GM12878 (cell line): ENCODE data around the gene CEP78. TPM values are rescaled to one million over a fixed set of nuclear protein-coding genes. Genes with fewer than 3 reads are reported as not detected.

Source experiments
- ATAC-seq: fragments of 200-7000 bp; cut with Tn5 transposase; 3 replicates; pipeline ENCODE4 v1.9.1; 2020; ENCODE audit warnings: mild to moderate bottlenecking, moderate library complexity
- BruUV-seq: library from RNA; stranded (reverse); fragments of 400-500 nt; replicated peaks from 2 replicates; lab custom pipeline; 2021; lab: Mats Ljungman, UMichigan
- CTCF ChIA-PET: fragments of 300-600 bp; sonication (Branson Sonifier 250); formaldehyde crosslinking; extraction: SDS; loops from one replicate; lab custom pipeline; 2021; ENCODE audit warnings: inconsistent platforms; lab: Yijun Ruan, JAX
- POLR2A ChIA-PET: fragments of 350-600 bp; formaldehyde crosslinking; extraction: SDS; loops from one replicate; lab custom pipeline; 2021; ENCODE audit warnings: inconsistent platforms; lab: Charles Lee
- RAD21 ChIA-PET: fragments of 300-600 bp; sonication (Branson Sonifier 250); formaldehyde crosslinking; loops from one replicate; lab custom pipeline; 2023; ENCODE audit warnings: antibody characterized with exemption; ENCODE audit not compliant: unreplicated experiment; lab: Charles Lee
- SMC1A ChIA-PET: fragments of 300-600 bp; sonication (Branson Sonifier 250); formaldehyde crosslinking; loops from one replicate; lab custom pipeline; 2023; ENCODE audit not compliant: unreplicated experiment, uncharacterized antibody; lab: Charles Lee
- DNase-seq: peaks from one replicate; pipeline ENCODE4 v3.0.0-alpha.2; 2011; ENCODE audit warnings: low read depth, low spot score
- FAIRE-seq: peaks from 3 replicates; lab custom pipeline; 2011; peaks lifted over from hg19 to GRCh38; lab: Jason Lieb, UNC
- H2AFZ ChIP-seq: 2 replicates; pipeline ENCODE4 v1.6.0; 2011; ENCODE audit warnings: low read depth, low read length, control low read depth; ENCODE audit not compliant: control insufficient read depth
- H3K27ac ChIP-seq: 2 replicates; pipeline ENCODE4 v1.5.1; 2011; ENCODE audit warnings: control low read depth; ENCODE audit not compliant: control insufficient read depth, insufficient read depth
- H3K27me3 ChIP-seq, 2 experiments: replicated peaks in 1 of 2; 2 replicates each; pipeline versions ENCODE4 v1.6.0 to v1.6.1; 2011; ENCODE audit warnings: low read length in 1 of 2; ENCODE audit not compliant: control insufficient read depth in 2 of 2, insufficient read depth in 2 of 2
- H3K36me3 ChIP-seq, 2 experiments: 2 replicates each; pipeline ENCODE4 v1.5.1; 2011; ENCODE audit warnings: low read length in 1 of 2; ENCODE audit not compliant: control insufficient read depth in 2 of 2, insufficient read depth in 2 of 2
- H3K4me1 ChIP-seq: 2 replicates; pipeline ENCODE4 v1.6.1; 2011; ENCODE audit warnings: mild to moderate bottlenecking, low read length, moderate library complexity, mixed read lengths; ENCODE audit not compliant: control insufficient read depth, insufficient read depth
- H3K4me2 ChIP-seq: 2 replicates; pipeline ENCODE4 v1.6.0; 2011; ENCODE audit warnings: control low read depth; ENCODE audit not compliant: control insufficient read depth, insufficient read depth
- H3K4me3 ChIP-seq: fragments of 200-600 bp; sonication (generic); 2 replicates; pipeline ENCODE4 v1.5.1; 2016
- H3K79me2 ChIP-seq: 2 replicates; pipeline ENCODE4 v1.6.0; 2011; ENCODE audit warnings: low read length; ENCODE audit not compliant: control insufficient read depth, insufficient read depth
- H3K9ac ChIP-seq: 2 replicates; pipeline ENCODE4 v1.8.0; 2011; ENCODE audit warnings: low read length, control low read depth, mixed read lengths; ENCODE audit not compliant: control insufficient read depth, insufficient read depth
- H3K9me3 ChIP-seq: replicated peaks from 3 replicates; pipeline ENCODE4 v1.5.1; 2011; ENCODE audit warnings: mild to moderate bottlenecking, low read length; ENCODE audit not compliant: control insufficient read depth, insufficient read depth
- H4K20me1 ChIP-seq: 2 replicates; pipeline ENCODE4 v1.6.0; 2011; ENCODE audit not compliant: control insufficient read depth, insufficient read depth
- BHLHE40 ChIP-seq, 2 experiments: fragments of 450-650 bp in 1 of 2; IDR thresholded peaks; 2 replicates each; pipeline ENCODE4 v1.6.1; 2011 to 2017; ENCODE audit warnings: low read depth in 2 of 2, borderline replicate concordance in 1 of 2, improper control_type of control experiment in 1 of 2, low read length in 1 of 2, mild to moderate bottlenecking in 1 of 2
- FOXK2 ChIP-seq: fragments of 450-650 bp; IDR thresholded peaks from 2 replicates; pipeline ENCODE4 v1.6.1; 2017; ENCODE audit warnings: mild to moderate bottlenecking, moderate library complexity
- HDAC2 ChIP-seq: fragments of 200-600 bp; sonication (generic); IDR thresholded peaks from 2 replicates; pipeline ENCODE4 v1.6.1; 2017
- JUNB ChIP-seq: IDR thresholded peaks from 2 replicates; pipeline ENCODE4 v1.6.1; 2016; ENCODE audit warnings: antibody characterized with exemption, mild to moderate bottlenecking
- NR2C2 ChIP-seq: IDR thresholded peaks from 2 replicates; pipeline ENCODE4 v1.6.1; 2011; ENCODE audit warnings: borderline replicate concordance, low read depth; ENCODE audit not compliant: control insufficient read depth, insufficient read length
- POLR2AphosphoS2 ChIP-seq: IDR thresholded peaks from 2 replicates; pipeline ENCODE4 v1.6.1; 2011; ENCODE audit warnings: low read depth, mild to moderate bottlenecking, low read length, improper control_type of control experiment, moderate library complexity
- POU2F2 ChIP-seq: IDR thresholded peaks from 3 replicates; pipeline ENCODE4 v1.6.1; 2011; ENCODE audit warnings: low read depth, mild to moderate bottlenecking, low read length, borderline replicate concordance
- SIN3A ChIP-seq: IDR thresholded peaks from 2 replicates; pipeline ENCODE4 v1.6.1; 2012; ENCODE audit warnings: low read depth, low read length, improper control_type of control experiment
- SMAD1 ChIP-seq: fragments of 450-650 bp; IDR thresholded peaks from 2 replicates; pipeline ENCODE4 v1.6.1; 2018; ENCODE audit warnings: mild to moderate bottlenecking, low read depth; ENCODE audit not compliant: partially characterized antibody
- SREBF1 ChIP-seq: IDR thresholded peaks from 2 replicates; pipeline ENCODE4 v1.6.1; 2012; ENCODE audit warnings: mild to moderate bottlenecking, low read length
- TCF12 ChIP-seq: IDR thresholded peaks from 2 replicates; pipeline ENCODE4 v1.6.1; 2011; ENCODE audit warnings: low read depth, mild to moderate bottlenecking, low read length
- TCF3 ChIP-seq: IDR thresholded peaks from 2 replicates; pipeline ENCODE4 v1.6.1; 2012; ENCODE audit warnings: low read depth, mild to moderate bottlenecking, low read length, borderline replicate concordance; ENCODE audit not compliant: insufficient read depth
- WGBS: methylation state at CpG from one replicate; pipeline ENCODE4 v1.1.6; 2016; ENCODE audit warnings: low lambda C conversion rate; ENCODE audit not compliant: insufficient replicate concordance, insufficient coverage; ENCODE audit errors: missing lambda C conversion rate; 5-methylcytosine and 5-hydroxymethylcytosine counted together
- in situ Hi-C: fragments of 300-500 bp; cut with MboI; formaldehyde crosslinking; loops from 9 replicates; pipeline ENCODE4 v1.14.3; 2018; ENCODE audit warnings: mixed read lengths
- intact Hi-C: fragments of 100-400 bp; cut with micrococcal nuclease; formaldehyde crosslinking; loops from one replicate; pipeline ENCODE4 v1.14.2; 2022; ENCODE audit not compliant: unreplicated experiment
- polyA plus RNA-seq, 11 experiments: library from polyadenylated mRNA; depleted of rRNA in 4 of 11; unstranded in 6 of 11; stranded (reverse) in 5 of 11; fragments of >200 nt; fragmentation: Nextera tagmentation in 4 of 11; fragmentation: Illumina TruSeq in 1 of 11; extraction: Ambion mirVana in 4 of 11; extraction: Trizol in 1 of 11; gene quantifications; 1 replicate in 1 of 11; 2 replicates in 10 of 11; pipeline versions ENCODE4 v1.2.1 to v1.2.3, GENCODE V29; 2011 to 2016; ENCODE audit warnings: inconsistent platforms in 2 of 11, missing spikeins in 2 of 11, low read depth in 1 of 11
- total RNA-seq, 4 experiments: library from RNA; depleted of rRNA in 3 of 4; stranded (reverse); fragments of >200 nt in 3 of 4; fragmentation: Illumina TruSeq in 1 of 4; extraction: Trizol in 1 of 4; gene quantifications; 2 replicates each; pipeline versions ENCODE4 v1.2.1 to v1.2.3, GENCODE V29; 2013 to 2021
- TF ChIP-seq, protein P1 (sequence below): fragments of 450-650 bp; formaldehyde crosslinking; IDR thresholded peaks from 2 replicates; pipeline ENCODE4 v1.4.0; 2022; ENCODE audit warnings: mild to moderate bottlenecking, moderate library complexity

The CEP78 gene
- total and polyA plus RNA-seq, 10 of the 15 experiments (the other 5 are each of a cell fraction or from before 2014, with no cell fraction given) = 4.1 to 44.9 (median 27.9) TPM

GRCh38 chr9:78297672-78297961, 61.7 kb downstream of the CEP78 start:
- DNase-seq = no peak
- peak overlapping the region; percentile 97 for H2AFZ ChIP-seq
- peaks cover 14% of the 10 kb centered on the region for H3K79me2 ChIP-seq
- no peaks in the 10 kb centered on the region; a peak in 1 of 4 replicates for H3K36me3 ChIP-seq
- H4K20me1 ChIP-seq = no peaks in the 10 kb centered on the region
- in situ Hi-C loops (no loop called here), intact Hi-C loops (loop anchor here (2.0 kb wide), 1 partner anchor 61 kb away; the partner anchor contains the start of gene CEP78)
- H3K27ac ChIP-seq = peak overlapping the region; percentile 69
- H3K27me3 ChIP-seq = no peaks in the 10 kb centered on the region
- H3K4me3 ChIP-seq = peak overlapping the region; percentile 83
- CTCF ChIA-PET = interaction anchor here (1.6 kb wide), 1 partner anchor 72 kb away, joined by 10 read pairs; no protein-coding TSS in a partner anchor
- POLR2A ChIA-PET = interaction anchor here (0.9 kb wide), 1 partner anchor 30 kb away, joined by 3 read pairs; no protein-coding TSS in a partner anchor
- peaks cover 7% of the 10 kb centered on the region for H3K4me1 ChIP-seq
- RAD21 ChIA-PET = interaction anchor here (2.4 kb wide), 1 partner anchor 40 kb away, joined by 5 read pairs; no protein-coding TSS in a partner anchor
- peak overlapping the region; percentile 81 for H3K9ac ChIP-seq
- 2% methylated on average over 10 of the region's 10 CpGs for WGBS
- SMC1A ChIA-PET = interaction anchor here (0.7 to 1.6 kb wide), 5 partner anchors 18 to 540 kb away, joined by 3 to 4 read pairs (median 4); no protein-coding TSS in a partner anchor
- no peak for ATAC-seq
- TF ChIP-seq SREBF1 (no peak), BHLHE40 (IDR thresholded peaks at IDR 0.05; ENCODE audit: borderline replicate concordance in 1 of 2, low read depth in 2 of 2, low read length in 1 of 2) (peak; percentile 20 to 64; a peak in 2 of 4 replicates), HDAC2 (no peak), TCF12 (0 out of 2 replicates have a peak, but pooled peaks have one; percentile 3), FOXK2 (no peak), JUNB (no peak), POU2F2 (peak; percentile 96), SMAD1 (no peak), NR2C2 (no peak), SIN3A (no peak), POLR2AphosphoS2 (no peak), TCF3 (no peak)
- TF ChIP-seq, protein P1, sequence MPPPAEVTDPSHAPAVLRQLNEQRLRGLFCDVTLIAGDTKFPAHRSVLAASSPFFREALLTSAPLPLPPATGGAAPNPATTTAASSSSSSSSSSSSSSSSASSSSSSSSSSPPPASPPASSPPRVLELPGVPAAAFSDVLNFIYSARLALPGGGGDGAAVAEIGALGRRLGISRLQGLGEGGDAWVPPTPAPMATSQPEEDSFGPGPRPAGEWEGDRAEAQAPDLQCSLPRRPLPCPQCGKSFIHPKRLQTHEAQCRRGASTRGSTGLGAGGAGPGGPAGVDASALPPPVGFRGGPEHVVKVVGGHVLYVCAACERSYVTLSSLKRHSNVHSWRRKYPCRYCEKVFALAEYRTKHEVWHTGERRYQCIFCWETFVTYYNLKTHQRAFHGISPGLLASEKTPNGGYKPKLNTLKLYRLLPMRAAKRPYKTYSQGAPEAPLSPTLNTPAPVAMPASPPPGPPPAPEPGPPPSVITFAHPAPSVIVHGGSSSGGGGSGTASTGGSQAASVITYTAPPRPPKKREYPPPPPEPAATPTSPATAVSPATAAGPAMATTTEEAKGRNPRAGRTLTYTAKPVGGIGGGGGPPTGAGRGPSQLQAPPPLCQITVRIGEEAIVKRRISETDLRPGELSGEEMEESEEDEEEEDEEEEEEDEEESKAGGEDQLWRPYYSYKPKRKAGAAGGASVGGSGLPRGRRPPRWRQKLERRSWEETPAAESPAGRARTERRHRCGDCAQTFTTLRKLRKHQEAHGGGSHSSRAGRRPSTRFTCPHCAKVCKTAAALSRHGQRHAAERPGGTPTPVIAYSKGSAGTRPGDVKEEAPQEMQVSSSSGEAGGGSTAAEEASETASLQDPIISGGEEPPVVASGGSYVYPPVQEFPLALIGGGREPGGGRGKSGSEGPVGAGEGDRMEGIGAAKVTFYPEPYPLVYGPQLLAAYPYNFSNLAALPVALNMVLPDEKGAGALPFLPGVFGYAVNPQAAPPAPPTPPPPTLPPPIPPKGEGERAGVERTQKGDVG (CRISPR knock-in tag) = no peak
- no TSS peak for BruUV-seq
- H3K4me2 ChIP-seq = peak overlapping the region; percentile 85
- FAIRE-seq = peak; percentile 81
- H3K9me3 ChIP-seq = no peaks in the 10 kb centered on the region
